ENCODE data around the gene PPM1F. TPM values are rescaled to one million over a fixed set of nuclear protein-coding genes. Genes with fewer than 3 reads are reported as not detected.
"Not testable (repeated sequence)": the region's sequence is repeated elsewhere in the genome, so short reads cannot be mapped to it uniquely, and the experiment has no call there.

The PPM1F gene
- total and polyA plus RNA-seq, 3 experiments from 2014 or later, result 9.2 to 29.1 (median 25.4) TPM

GRCh38 chr22:21917181-21917958 lies 35.3 kb downstream of the PPM1F start:
- H3K36me3 ChIP-seq (ENCODE audit: insufficient read depth, low read length), result no peaks in the 10 kb centered on the region
- Mint-ChIP-seq H3K4me3 (no peak overlapping the region), H3K36me3 (peaks cover 0 to 2% (median 0%) of the 10 kb centered on the region in 3 donors), H3K27ac (peak overlapping the region in 1 of 8 donors; percentile 27), H3K9me3 (no peaks in the 10 kb centered on the region), H3K4me1 (no peaks in the 10 kb centered on the region), H3K27me3 (no peaks in the 10 kb centered on the region)
- no peak overlapping the region for H3K27ac ChIP-seq (ENCODE audit: low read depth, low read length)
- ChIA-PET CTCF (interaction anchor here (1.4 kb wide), 1 partner anchor 56 kb away, joined by 4 read pairs; no protein-coding TSS in a partner anchor), POLR2A (interaction anchor here (0.6 kb wide), 1 partner anchor 41 kb away, joined by 3 read pairs; no protein-coding TSS in a partner anchor)
- no peak overlapping the region for H3K4me3 ChIP-seq (ENCODE audit: low read length)
- no peaks in the 10 kb centered on the region for H3K27me3 ChIP-seq (ENCODE audit: insufficient read depth, low read length, poor library complexity, severe bottlenecking)
- H3K4me1 ChIP-seq (ENCODE audit: insufficient read depth, low read length), result no peaks in the 10 kb centered on the region
- peak in 1 of 5 donors; percentile 23 for DNase-seq
- H3K9me3 ChIP-seq (ENCODE audit: low read length), result no peaks in the 10 kb centered on the region

DNA sequence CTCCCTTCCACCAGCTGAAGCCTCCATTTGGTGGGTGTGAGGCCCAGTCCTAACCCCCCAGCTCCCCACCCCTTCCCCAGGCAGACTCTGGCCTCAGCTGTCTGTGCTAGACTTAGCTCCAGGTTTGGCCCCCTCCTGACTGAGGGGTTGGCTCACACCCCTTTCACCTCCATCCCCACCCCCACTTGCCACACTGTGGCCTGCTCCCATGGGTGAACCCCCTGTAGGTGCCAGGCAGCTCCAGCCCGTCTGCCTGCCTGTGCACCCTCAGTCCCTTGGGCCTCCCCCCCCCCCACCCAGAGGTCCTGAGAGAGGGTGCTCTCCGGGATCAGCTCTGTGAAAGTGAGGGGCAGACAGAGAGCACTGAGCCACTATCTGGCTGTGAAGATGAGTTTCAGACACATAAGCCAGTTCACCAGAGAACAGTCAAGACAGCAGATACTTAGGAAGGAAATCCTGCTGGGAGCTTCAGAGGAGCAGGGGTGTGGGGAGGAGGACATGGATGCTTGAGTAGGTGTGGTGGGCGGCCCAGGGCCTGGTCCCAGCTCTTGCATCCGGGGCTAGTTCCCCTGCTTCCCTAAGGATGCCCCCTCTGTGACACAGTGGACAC lies 36.2 kb downstream of the PPM1F start:
- no peaks in the 10 kb centered on the region for H3K27me3 ChIP-seq (ENCODE audit: insufficient read depth, low read length, poor library complexity, severe bottlenecking)
- CTCF ChIA-PET, result interaction anchor here (1.4 kb wide), 1 partner anchor 57 kb away, joined by 4 read pairs; no protein-coding TSS in a partner anchor
- POLR2A ChIA-PET, result no interaction called here
- H3K36me3 ChIP-seq (ENCODE audit: insufficient read depth, low read length), result no peaks in the 10 kb centered on the region
- no peaks in the 10 kb centered on the region for H3K4me1 ChIP-seq (ENCODE audit: insufficient read depth, low read length)
- Mint-ChIP-seq H3K4me3 (no peak overlapping the region), H3K4me1 (no peaks in the 10 kb centered on the region), H3K27ac (no peak overlapping the region), H3K9me3 (no peaks in the 10 kb centered on the region), H3K36me3 (no peaks in the 10 kb centered on the region), H3K27me3 (no peaks in the 10 kb centered on the region)
- H3K27ac ChIP-seq (ENCODE audit: low read depth, low read length), result no peak overlapping the region
- no peak overlapping the region for H3K4me3 ChIP-seq (ENCODE audit: low read length)
- DNase-seq, result peak in 1 of 5 donors; percentile 14
- H3K9me3 ChIP-seq (ENCODE audit: low read length), result no peaks in the 10 kb centered on the region

GRCh38 chr22:21915624-21916308 lies 36.9 kb downstream of the PPM1F start:
- Mint-ChIP-seq H3K27ac (peak overlapping the region in 2 of 8 donors; percentile 3 to 29), H3K4me1 (no peaks in the 10 kb centered on the region), H3K4me3 (no peak overlapping the region), H3K36me3 (no peaks in the 10 kb centered on the region), H3K27me3 (no peaks in the 10 kb centered on the region), H3K9me3 (no peaks in the 10 kb centered on the region)
- H3K36me3 ChIP-seq (ENCODE audit: insufficient read depth, low read length), result no peaks in the 10 kb centered on the region
- ChIA-PET CTCF (no interaction called here), POLR2A (no interaction called here)
- H3K27me3 ChIP-seq (ENCODE audit: insufficient read depth, low read length, poor library complexity, severe bottlenecking), result no peaks in the 10 kb centered on the region
- H3K4me3 ChIP-seq (ENCODE audit: low read length), result no peak overlapping the region
- no peaks in the 10 kb centered on the region for H3K4me1 ChIP-seq (ENCODE audit: insufficient read depth, low read length)
- DNase-seq, result peak in 1 of 5 donors; percentile 14
- H3K27ac ChIP-seq (ENCODE audit: low read depth, low read length), result no peak overlapping the region
- no peaks in the 10 kb centered on the region for H3K9me3 ChIP-seq (ENCODE audit: low read length)

DNA sequence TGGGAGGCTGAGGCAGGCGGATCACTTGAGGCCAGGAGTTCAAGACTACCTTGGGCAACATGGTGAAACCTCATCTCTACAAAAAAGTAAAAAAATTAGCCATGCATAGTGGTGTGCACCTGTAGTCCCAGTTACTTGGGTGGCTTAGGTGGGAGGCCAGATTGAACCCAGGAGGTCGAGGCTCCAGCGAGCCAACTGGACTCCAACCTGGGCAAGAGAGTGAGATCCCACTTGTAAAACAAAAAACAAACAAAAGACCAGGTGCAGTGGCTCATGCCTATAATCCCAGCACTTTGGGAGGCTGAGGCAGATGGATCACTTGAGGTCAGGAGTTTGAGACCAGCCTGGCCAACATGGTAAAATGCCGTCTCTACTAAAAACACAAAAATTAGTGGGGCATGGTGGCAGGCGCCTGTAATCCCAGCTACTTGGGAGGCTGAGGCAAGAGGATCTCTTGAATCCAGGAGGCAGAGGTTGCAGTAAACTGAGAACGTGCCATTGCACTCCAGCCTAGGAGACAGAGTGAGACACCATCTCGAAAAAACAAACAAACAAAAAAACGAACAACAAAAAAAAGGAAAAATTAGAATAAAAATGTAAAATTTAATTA lies 38.5 kb downstream of the PPM1F start:
- H3K9me3 Mint-ChIP-seq; H3K27me3 Mint-ChIP-seq; H3K4me1 Mint-ChIP-seq; H3K27ac ChIP-seq (ENCODE audit: low read depth, low read length); H3K4me3 Mint-ChIP-seq; CTCF ChIA-PET; H3K27me3 ChIP-seq (ENCODE audit: insufficient read depth, low read length, poor library complexity, severe bottlenecking); H3K9me3 ChIP-seq (ENCODE audit: low read length); H3K4me3 ChIP-seq (ENCODE audit: low read length); POLR2A ChIA-PET; H3K4me1 ChIP-seq (ENCODE audit: insufficient read depth, low read length); H3K36me3 Mint-ChIP-seq; DNase-seq; H3K36me3 ChIP-seq (ENCODE audit: insufficient read depth, low read length); H3K27ac Mint-ChIP-seq: not testable (repeated sequence)

DNA sequence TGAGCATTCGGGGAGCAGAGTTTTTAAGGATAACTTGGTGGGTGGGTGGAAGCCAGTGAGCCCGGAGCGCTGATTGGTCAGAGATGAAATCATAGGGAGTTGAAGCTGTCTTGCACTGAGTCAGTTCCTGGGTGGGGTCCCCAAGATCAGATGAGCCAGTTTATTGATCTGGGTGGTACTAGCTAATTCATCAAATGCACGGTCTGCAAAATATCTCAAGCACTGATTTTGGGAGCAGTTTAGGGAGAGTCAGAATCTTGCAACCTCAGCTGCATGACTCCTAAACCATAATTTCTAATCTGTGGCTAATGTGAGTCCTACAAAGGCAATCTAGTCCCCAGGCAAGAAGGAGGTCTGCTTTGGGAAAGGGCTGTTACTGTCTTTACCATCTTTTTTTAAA lies 42.3 kb downstream of the PPM1F start:
- H3K36me3 ChIP-seq (ENCODE audit: insufficient read depth, low read length); H3K36me3 Mint-ChIP-seq; H3K4me1 Mint-ChIP-seq; H3K27me3 ChIP-seq (ENCODE audit: insufficient read depth, low read length, poor library complexity, severe bottlenecking); H3K4me3 Mint-ChIP-seq; H3K4me3 ChIP-seq (ENCODE audit: low read length); H3K4me1 ChIP-seq (ENCODE audit: insufficient read depth, low read length); H3K9me3 Mint-ChIP-seq; H3K27ac ChIP-seq (ENCODE audit: low read depth, low read length); H3K27me3 Mint-ChIP-seq; H3K9me3 ChIP-seq (ENCODE audit: low read length); H3K27ac Mint-ChIP-seq; DNase-seq; POLR2A ChIA-PET: not testable (repeated sequence)
- CTCF ChIA-PET, result interaction anchor here (1.3 kb wide), 1 partner anchor 28 kb away, joined by 3 read pairs; no protein-coding TSS in a partner anchor

- Histone ChIP-seq H3K36me3 (ENCODE audit: insufficient read depth, low read length) (no peaks in the 10 kb centered on the region), H3K27ac (ENCODE audit: low read depth, low read length) (no peak overlapping the region), H3K4me1 (ENCODE audit: insufficient read depth, low read length) (no peaks in the 10 kb centered on the region), H3K27me3 (ENCODE audit: insufficient read depth, low read length, poor library complexity, severe bottlenecking) (no peaks in the 10 kb centered on the region), H3K4me3 (ENCODE audit: low read length) (no peak overlapping the region), H3K9me3 (ENCODE audit: low read length) (no peaks in the 10 kb centered on the region)
- no peaks in the 10 kb centered on the region for H3K4me1 Mint-ChIP-seq
- H3K36me3 Mint-ChIP-seq, result peaks cover 0 to 1% (median 0%) of the 10 kb centered on the region in 3 donors
- H3K9me3 Mint-ChIP-seq, result no peaks in the 10 kb centered on the region
- H3K27ac Mint-ChIP-seq, result peak overlapping the region in 1 of 8 donors; percentile 44
- H3K4me3 Mint-ChIP-seq, result no peak overlapping the region
- ChIA-PET CTCF (interaction anchor here (1.3 kb wide), 1 partner anchor 28 kb away, joined by 3 read pairs; no protein-coding TSS in a partner anchor), POLR2A (no interaction called here)
- H3K27me3 Mint-ChIP-seq, result no peaks in the 10 kb centered on the region
- no peak for DNase-seq
These were observed 42.8 kb downstream of the PPM1F start for GRCh38 chr22:21909871-21910270.

DNA sequence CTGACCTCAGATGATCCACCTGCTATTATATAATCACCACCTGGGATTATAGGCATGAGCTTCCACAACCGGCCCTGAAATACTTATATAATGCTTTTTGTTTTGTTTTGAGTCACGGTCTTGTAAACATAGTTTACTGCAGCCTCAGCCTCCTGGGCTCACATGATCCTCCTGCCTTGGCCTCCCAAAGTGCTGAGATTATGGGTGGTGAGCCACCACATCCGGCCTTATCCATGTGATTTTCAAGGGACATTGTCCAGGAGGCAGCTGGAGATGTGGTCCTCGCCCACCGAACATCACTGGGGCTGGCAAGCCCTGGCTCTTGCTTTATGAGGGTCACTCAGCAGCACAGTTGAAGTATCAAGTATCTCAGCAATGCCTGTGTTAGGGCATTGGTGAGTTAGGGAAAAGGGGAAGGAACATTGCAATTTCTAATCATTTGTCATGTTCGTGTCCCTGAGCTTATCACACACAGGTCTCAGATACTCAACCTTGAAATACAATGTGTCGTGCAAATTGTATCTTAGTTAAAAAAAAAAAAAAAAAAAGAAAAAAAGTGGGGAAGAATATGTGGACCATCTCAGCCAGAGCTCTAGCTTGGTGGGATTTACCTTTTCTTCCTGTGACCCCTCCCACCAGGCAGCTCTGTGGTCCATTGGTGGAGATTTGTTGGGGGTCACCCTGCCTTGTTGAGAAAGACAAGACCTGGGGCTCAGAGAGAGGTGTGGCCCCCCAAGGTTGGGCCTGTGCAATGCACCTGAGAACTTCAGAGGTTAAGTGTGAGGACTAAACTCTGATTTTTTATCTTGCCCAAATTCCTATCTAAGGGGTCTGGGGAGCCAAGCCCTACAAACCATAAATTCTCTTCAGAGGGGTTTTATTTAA lies 44.8 kb downstream of the PPM1F start:
- Histone ChIP-seq H3K4me3 (ENCODE audit: low read length) (no peak overlapping the region), H3K9me3 (ENCODE audit: low read length) (no peaks in the 10 kb centered on the region), H3K27me3 (ENCODE audit: insufficient read depth, low read length, poor library complexity, severe bottlenecking) (no peaks in the 10 kb centered on the region), H3K27ac (ENCODE audit: low read depth, low read length) (no peak overlapping the region), H3K36me3 (ENCODE audit: insufficient read depth, low read length) (no peaks in the 10 kb centered on the region), H3K4me1 (ENCODE audit: insufficient read depth, low read length) (no peaks in the 10 kb centered on the region)
- ChIA-PET POLR2A (no interaction called here), CTCF (no interaction called here)
- Mint-ChIP-seq H3K36me3 (peaks cover 0 to 1% (median 0%) of the 10 kb centered on the region in 3 donors), H3K4me3 (no peak overlapping the region), H3K4me1 (no peaks in the 10 kb centered on the region), H3K27me3 (no peaks in the 10 kb centered on the region), H3K9me3 (no peaks in the 10 kb centered on the region), H3K27ac (no peak overlapping the region)
- DNase-seq, result no peak
